ENCODE results near the gene GLYATL1. TPM values are rescaled to one million over a fixed set of nuclear protein-coding genes. Genes with fewer than 3 reads are reported as not detected.
"Not testable (repeated sequence)": the region's sequence is repeated elsewhere in the genome, so short reads cannot be mapped to it uniquely, and the experiment has no call there.

Gene GLYATL1
- total RNA-seq, 1 donor from 2014 or later, result 0.42 TPM

- H3K27ac Mint-ChIP-seq (ENCODE audit: unreplicated experiment), result no peak overlapping the region
- TF ChIP-seq CTCF (IDR thresholded peaks at IDR 0.05; ENCODE audit: partially characterized antibody, unreplicated experiment), result no peak
Measured at GRCh38 chr11:59000003-59000402, 60.7 kb downstream of the GLYATL1 start.

GRCh38 chr11:59002006-59002405 lies 62.7 kb downstream of the GLYATL1 start:
- H3K27ac Mint-ChIP-seq (ENCODE audit: unreplicated experiment); H3K9me3 Mint-ChIP-seq (ENCODE audit: unreplicated experiment); H3K27me3 Mint-ChIP-seq (ENCODE audit: unreplicated experiment); H3K36me3 Mint-ChIP-seq (ENCODE audit: unreplicated experiment); DNase-seq; H3K4me1 Mint-ChIP-seq (ENCODE audit: low read depth, unreplicated experiment); H3K4me3 Mint-ChIP-seq (ENCODE audit: unreplicated experiment): not testable (repeated sequence)

More at GRCh38 chr11:59000003-59000402, 60.7 kb downstream of the GLYATL1 start:
- H3K9me3 Mint-ChIP-seq (ENCODE audit: unreplicated experiment), result no peaks in the 10 kb centered on the region
- no peaks in the 10 kb centered on the region for H3K36me3 Mint-ChIP-seq (ENCODE audit: unreplicated experiment)
- no peaks in the 10 kb centered on the region for H3K4me1 Mint-ChIP-seq (ENCODE audit: low read depth, unreplicated experiment)
- DNase-seq, result no peak
- H3K27me3 Mint-ChIP-seq (ENCODE audit: unreplicated experiment), result no peaks in the 10 kb centered on the region
- H3K4me3 Mint-ChIP-seq (ENCODE audit: unreplicated experiment), result no peak overlapping the region

Other genes starting within 250 kb of the GLYATL1 start
- not detected for gene GLYAT, start 207.5 kb upstream of the GLYATL1 start, total RNA-seq (ENCODE audit: unreplicated experiment)
- 0.83 TPM for gene GLYATL2, start 94.8 kb upstream of the GLYATL1 start, total RNA-seq (ENCODE audit: unreplicated experiment)
- gene GLYATL1B, start 146.8 kb downstream of the GLYATL1 start, total RNA-seq (ENCODE audit: unreplicated experiment), result not detected
- 6.4 TPM for gene FAM111B, start 167.7 kb downstream of the GLYATL1 start, total RNA-seq (ENCODE audit: unreplicated experiment)
- gene FAM111A, start 203.4 kb downstream of the GLYATL1 start, total RNA-seq (ENCODE audit: unreplicated experiment), result 3.1 TPM
- gene DTX4, start 232.6 kb downstream of the GLYATL1 start, total RNA-seq (ENCODE audit: unreplicated experiment), result 4.1 TPM